B cell (primary cell): ENCODE measurements around the gene MTFMT. TPM values are rescaled to one million over a fixed set of nuclear protein-coding genes. Genes with fewer than 3 reads are reported as not detected.

Experiments
- ATAC-seq: fragments of 200-7000 bp; cut with Tn5 transposase; one replicate; pipeline ENCODE4 v1.10.0; 2021; ENCODE audit warnings: low read depth, mild to moderate bottlenecking, moderate number of reproducible peaks, moderate library complexity
- CTCF ChIA-PET: fragments of 350-600 bp; sonication (Branson Sonifier 250); formaldehyde crosslinking; loops from one replicate; lab custom pipeline; 2021; ENCODE audit warnings: antibody characterized with exemption, inconsistent platforms; lab: Charles Lee
- POLR2A ChIA-PET: fragments of 350-600 bp; sonication (Branson Sonifier 250); formaldehyde crosslinking; loops from one replicate; lab custom pipeline; 2021; ENCODE audit warnings: antibody characterized with exemption; lab: Charles Lee
- DNase-seq: peaks from one replicate; pipeline ENCODE4 v3.0.0; 2013
- H2AFZ ChIP-seq: 2 replicates; pipeline ENCODE4 v1.6.1; 2012; ENCODE audit warnings: mild to moderate bottlenecking, low read depth, low read length; ENCODE audit not compliant: insufficient read depth, poor library complexity, severe bottlenecking
- H3K27ac ChIP-seq, 2 donors: 1 replicate in 1 of 2; 2 replicates in 1 of 2; pipeline ENCODE4 v1.5.1; 2012 to 2013; ENCODE audit warnings: low read length in 2 of 2, mild to moderate bottlenecking in 2 of 2, moderate library complexity in 1 of 2
- H3K27me3 ChIP-seq, 4 experiments: fragments of 200-600 bp in 1 of 4; sonication (generic) in 1 of 4; replicated peaks in 1 of 4; 1 replicate in 2 of 4; 2 replicates in 2 of 4; pipeline versions ENCODE4 v1.6.1 to v1.7.0; 2013 to 2016; ENCODE audit warnings: low read length in 3 of 4, mild to moderate bottlenecking in 2 of 4, mixed read lengths in 1 of 4, moderate library complexity in 1 of 4; ENCODE audit not compliant: insufficient read depth in 4 of 4, control insufficient read depth in 3 of 4; ENCODE audit errors: control extremely low read depth in 1 of 4
- H3K36me3 ChIP-seq, 2 experiments: replicated peaks in 1 of 2; 1 replicate in 1 of 2; 2 replicates in 1 of 2; pipeline versions ENCODE4 v1.6.1 to v1.7.1; 2013; ENCODE audit warnings: low read length in 1 of 2; ENCODE audit not compliant: insufficient read depth in 2 of 2, control insufficient read depth in 1 of 2; ENCODE audit errors: control extremely low read depth in 1 of 2, extremely low read depth in 1 of 2
- H3K4me1 ChIP-seq, 2 donors: fragments of 200-600 bp in 1 of 2; sonication (generic) in 1 of 2; 1 replicate in 1 of 2; 2 replicates in 1 of 2; pipeline versions ENCODE4 v1.5.1 to v1.6.1; 2013 to 2017; ENCODE audit warnings: low read length in 2 of 2; ENCODE audit not compliant: control insufficient read depth in 2 of 2, insufficient read depth in 2 of 2
- H3K4me2 ChIP-seq: replicated peaks from 2 replicates; pipeline ENCODE3; 2012; ENCODE audit warnings: mild to moderate bottlenecking, low read depth, low read length; ENCODE audit not compliant: poor library complexity, severe bottlenecking
- H3K4me3 ChIP-seq, 5 experiments: fragments of 200-600 bp in 1 of 5; sonication (generic) in 1 of 5; 1 replicate in 3 of 5; 2 replicates in 2 of 5; pipeline versions ENCODE4 v1.5.1 to v1.7.0; 2011 to 2016; ENCODE audit warnings: low read length in 4 of 5, mild to moderate bottlenecking in 4 of 5, low read depth in 2 of 5, control low read depth in 1 of 5, moderate library complexity in 1 of 5; ENCODE audit not compliant: insufficient read depth in 1 of 5; ENCODE audit errors: control extremely low read depth in 1 of 5, extremely low read depth in 1 of 5
- H3K79me2 ChIP-seq: fragments of 200-600 bp; sonication (generic); one replicate; pipeline ENCODE4 v1.6.0; 2016; ENCODE audit warnings: low read length; ENCODE audit not compliant: control insufficient read depth, insufficient read depth
- H3K9ac ChIP-seq: fragments of 200-600 bp; sonication (generic); 2 replicates; pipeline ENCODE4 v1.6.1; 2017; ENCODE audit warnings: mild to moderate bottlenecking, low read length, moderate library complexity
- H3K9me3 ChIP-seq, 3 donors: one replicate each; pipeline versions ENCODE4 v1.6.1 to v1.7.1; 2013; ENCODE audit warnings: low read length in 2 of 3; ENCODE audit not compliant: control insufficient read depth in 2 of 3, insufficient read depth in 1 of 3; ENCODE audit errors: control extremely low read depth in 1 of 3
- H4K20me1 ChIP-seq: 2 replicates; pipeline ENCODE4 v1.6.0; 2012; ENCODE audit warnings: mild to moderate bottlenecking, low read length; ENCODE audit not compliant: insufficient read depth, control insufficient read depth, poor library complexity, severe bottlenecking
- H3K27ac Mint-ChIP-seq: one replicate; pipeline ENCODE4 v1.8.0; 2021; ENCODE audit warnings: mixed read lengths
- H3K27me3 Mint-ChIP-seq: one replicate; pipeline ENCODE4 v1.8.0; 2021; ENCODE audit warnings: mixed read lengths
- H3K4me1 Mint-ChIP-seq: one replicate; pipeline ENCODE4 v1.8.0; 2021; ENCODE audit warnings: mixed read lengths
- H3K4me3 Mint-ChIP-seq: one replicate; pipeline ENCODE4 v1.8.0; 2021; ENCODE audit warnings: mixed read lengths
- H3K9me3 Mint-ChIP-seq: one replicate; pipeline ENCODE4 v1.8.0; 2022; ENCODE audit warnings: mixed read lengths; ENCODE audit not compliant: insufficient read depth
- CTCF ChIP-seq: fragments of 200-600 bp; IDR thresholded peaks from one replicate; pipeline ENCODE4 v1.8.0; 2022; ENCODE audit warnings: antibody characterized with exemption, mild to moderate bottlenecking
- EZH2 ChIP-seq: IDR thresholded peaks from 2 replicates; pipeline ENCODE4 v1.6.1; 2012; ENCODE audit warnings: borderline replicate concordance, low read depth, mild to moderate bottlenecking, moderate library complexity, low read length; ENCODE audit not compliant: insufficient read depth, poor library complexity, severe bottlenecking
- WGBS: methylation state at CpG from one replicate; pipeline ENCODE4 v1.1.5; 2013; ENCODE audit warnings: missing lambda C conversion rate; ENCODE audit not compliant: insufficient coverage; 5-methylcytosine and 5-hydroxymethylcytosine counted together
- intact Hi-C: fragments of 100-400 bp; cut with micrococcal nuclease; formaldehyde crosslinking; loops from one replicate; pipeline ENCODE4 v1.10.0; 2022
- polyA plus RNA-seq: library from polyadenylated mRNA; depleted of rRNA; stranded (reverse); fragments of >200 nt; gene quantifications from 2 replicates; pipeline ENCODE4 v1.2.3, GENCODE V29; 2012
- total RNA-seq, 2 donors: library from RNA; stranded (reverse); fragments of 120-200 nt in 1 of 2; gene quantifications; 1 replicate in 1 of 2; 2 replicates in 1 of 2; pipeline versions ENCODE4 v1.2.3 to v1.2.4, GENCODE V29; 2013 to 2022

The MTFMT gene
- total and polyA plus RNA-seq, 2 donors (not counting 1 experiment from before 2014, with no cell fraction given), result 10.0 to 14.3 TPM

GRCh38 chr15:64997066-64997465 lies 32.4 kb downstream of the MTFMT start:
- no peak overlapping the region for H3K27ac Mint-ChIP-seq
- ChIA-PET POLR2A (interaction anchor here (0.6 kb wide), 1 partner anchor 300 kb away, joined by 3 read pairs; no protein-coding TSS in a partner anchor), CTCF (interaction anchor here (0.6 to 0.9 kb wide), 2 partner anchors 9 to 12 kb away, joined by 3 read pairs; no protein-coding TSS in a partner anchor)
- Histone ChIP-seq H3K4me3 (no peak overlapping the region), H3K4me2 (no peak overlapping the region), H3K36me3 (no peaks in the 10 kb centered on the region), H3K27me3 (no peaks in the 10 kb centered on the region), H3K9ac (no peak overlapping the region), H3K79me2 (no peaks in the 10 kb centered on the region), H3K27ac (no peak overlapping the region), H4K20me1 (no peaks in the 10 kb centered on the region), H3K9me3 (no peaks in the 10 kb centered on the region), H3K4me1 (no peaks in the 10 kb centered on the region), H2AFZ (no peak overlapping the region)
- H3K4me1 Mint-ChIP-seq, result peaks cover 5% of the 10 kb centered on the region
- no peak for ATAC-seq
- no peak for DNase-seq
- 100% methylated on average over 2 of the region's 5 CpGs for WGBS
- no peaks in the 10 kb centered on the region for H3K9me3 Mint-ChIP-seq
- no peaks in the 10 kb centered on the region for H3K27me3 Mint-ChIP-seq
- TF ChIP-seq EZH2 (no peak), CTCF (no peak)
- intact Hi-C loops, result no loop called here
- H3K4me3 Mint-ChIP-seq, result no peak overlapping the region

- POLR2A ChIA-PET, result no interaction called here
- Mint-ChIP-seq H3K4me1 (peaks cover 24% of the 10 kb centered on the region), H3K27ac (peak overlapping the region; percentile 54), H3K4me3 (no peak overlapping the region), H3K9me3 (no peaks in the 10 kb centered on the region), H3K27me3 (no peaks in the 10 kb centered on the region)
- CTCF ChIA-PET, result interaction anchor here (0.6 to 2.0 kb wide), 2 partner anchors 15 to 263 kb away, joined by 3 to 5 read pairs; no protein-coding TSS in a partner anchor
- Histone ChIP-seq H4K20me1 (no peaks in the 10 kb centered on the region), H2AFZ (peak overlapping the region; percentile 59), H3K4me1 (peaks cover 13 to 14% of the 10 kb centered on the region in 2 donors), H3K27me3 (no peaks in the 10 kb centered on the region), H3K9me3 (no peaks in the 10 kb centered on the region), H3K79me2 (peaks cover 12% of the 10 kb centered on the region), H3K4me2 (no peak overlapping the region), H3K4me3 (no peak overlapping the region), H3K27ac (no peak overlapping the region), H3K9ac (no peak overlapping the region), H3K36me3 (no peaks in the 10 kb centered on the region)
- ATAC-seq (no peak), DNase-seq (no peak)
- intact Hi-C loops, result loop anchor here (5.0 kb wide), 2 partner anchors 151 to 166 kb away; partner anchors contain the start of genes PIF1 and PLEKHO2
- TF ChIP-seq EZH2 (no peak), CTCF (no peak)
- WGBS, result no CpG with 5 or more reads among the region's 1 CpG
Observed at GRCh38 chr15:64993290-64993689, 36.1 kb downstream of the MTFMT start.
